Endothelial cell of hepatic sinusoid (primary cell): ENCODE results near the gene CIB4.
"Not testable (repeated sequence)": the region's sequence is repeated elsewhere in the genome, so short reads cannot be mapped to it uniquely, and the experiment has no call there.

Experiments
- in situ Hi-C: cut with HindIII; loops from 2 replicates; pipeline ENCODE4 v1.10.0; 2017; ENCODE audit warnings: low sequenced_read_pairs

Gene CIB4

GRCh38 chr2:26668856-26669750, 27.9 kb upstream of the CIB4 start:
- in situ Hi-C loops: no loop called here

GRCh38 chr2:26668041-26668440, 26.9 kb upstream of the CIB4 start:
- in situ Hi-C loops: no loop called here

- in situ Hi-C loops: no loop called here
Observed at GRCh38 chr2:26666671-26667070, 25.5 kb upstream of the CIB4 start.

- in situ Hi-C loops: not testable (repeated sequence)
Observed at GRCh38 chr2:26665296-26665695, 24.1 kb upstream of the CIB4 start.

- in situ Hi-C loops: no loop called here
Observed at GRCh38 chr2:26660363-26660962, 19.3 kb upstream of the CIB4 start.

- in situ Hi-C loops: no loop called here
Observed at GRCh38 chr2:26658691-26659346, 17.7 kb upstream of the CIB4 start.

- in situ Hi-C loops: no loop called here
Observed at GRCh38 chr2:26657265-26657664, 16.1 kb upstream of the CIB4 start.

GRCh38 chr2:26655611-26656195, 14.5 kb upstream of the CIB4 start:
- in situ Hi-C loops: no loop called here

- in situ Hi-C loops: not testable (repeated sequence)
Observed at GRCh38 chr2:26655120-26655519, 14.0 kb upstream of the CIB4 start.

GRCh38 chr2:26654061-26654340, 12.8 kb upstream of the CIB4 start:
- in situ Hi-C loops: no loop called here

GRCh38 chr2:26653207-26654060, 12.3 kb upstream of the CIB4 start:
- in situ Hi-C loops: no loop called here

GRCh38 chr2:26652361-26653041, 11.3 kb upstream of the CIB4 start:
- in situ Hi-C loops: no loop called here

- in situ Hi-C loops: no loop called here
Observed at GRCh38 chr2:26651799-26652198, 10.6 kb upstream of the CIB4 start.

GRCh38 chr2:26651470-26651771, 10.3 kb upstream of the CIB4 start:
- in situ Hi-C loops: no loop called here

- in situ Hi-C loops: no loop called here
Observed at GRCh38 chr2:26650713-26651469, 9.7 kb upstream of the CIB4 start.

GRCh38 chr2:26649992-26650712, 9.0 kb upstream of the CIB4 start:
- in situ Hi-C loops: no loop called here

- in situ Hi-C loops: no loop called here
Observed at GRCh38 chr2:26649322-26649721, 8.2 kb upstream of the CIB4 start.

- in situ Hi-C loops: no loop called here
Observed at GRCh38 chr2:26648516-26648915, 7.3 kb upstream of the CIB4 start.

GRCh38 chr2:26647981-26648380, 6.8 kb upstream of the CIB4 start:
- in situ Hi-C loops: no loop called here
